HepG2 (cell line): Measurements from ENCODE around the gene PRR5L. TPM values are rescaled to one million over a fixed set of nuclear protein-coding genes. Genes with fewer than 3 reads are reported as not detected.

Experiments
- ATAC-seq: fragments of 200-7000 bp; cut with Tn5 transposase; 3 replicates; pipeline ENCODE4 v1.9.1; 2020; ENCODE audit warnings: mild to moderate bottlenecking, moderate library complexity
- Bru-seq: library from RNA; stranded (reverse); fragments of 400-500 nt; gene quantifications from one replicate; lab custom pipeline; 2021; lab: Mats Ljungman, UMichigan
- BruChase-seq, 2 experiments: library from RNA; stranded (reverse); fragments of 400-500 nt; gene quantifications; one replicate each; lab custom pipeline; 2021; lab: Mats Ljungman, UMichigan
- BruUV-seq: library from RNA; stranded (reverse); fragments of 400-500 nt; replicated peaks from 2 replicates; lab custom pipeline; 2021; lab: Mats Ljungman, UMichigan
- CTCF ChIA-PET: fragments of 300-600 bp; formaldehyde crosslinking; extraction: SDS; loops from one replicate; lab custom pipeline; 2021; ENCODE audit warnings: low total read pairs, inconsistent platforms, low intra/inter-chr PET ratio; lab: Yijun Ruan, JAX
- POLR2A ChIA-PET: fragments of 350-600 bp; sonication (Branson Sonifier 250); formaldehyde crosslinking; loops from one replicate; lab custom pipeline; 2020; ENCODE audit warnings: antibody characterized with exemption, inconsistent platforms; lab: Yijun Ruan, JAX
- DNase-seq: peaks from one replicate; pipeline ENCODE4 v3.0.0-alpha.2; 2015; ENCODE audit warnings: low spot score
- FAIRE-seq: peaks from 3 replicates; lab custom pipeline; 2011; peaks lifted over from hg19 to GRCh38; lab: Jason Lieb, UNC
- H2AFZ ChIP-seq: one replicate; pipeline ENCODE4 v1.6.1; 2011; ENCODE audit warnings: low read length, inconsistent platforms
- H3K27ac ChIP-seq: fragments of 300-600 bp; 3 replicates; pipeline ENCODE4 v1.8.0; 2011; ENCODE audit warnings: mixed run types, mild to moderate bottlenecking, mixed read lengths, low read length, inconsistent platforms; ENCODE audit not compliant: insufficient read depth; ENCODE audit errors: extremely low read length
- H3K27me3 ChIP-seq, 2 experiments: fragments of 200-600 bp in 1 of 2; 2 replicates in 1 of 2; 3 replicates in 1 of 2; pipeline versions ENCODE4 v1.6.0 to v1.8.0; 2011; ENCODE audit warnings: low read length in 2 of 2, mild to moderate bottlenecking in 2 of 2, moderate library complexity in 2 of 2, inconsistent platforms in 1 of 2; ENCODE audit not compliant: insufficient read depth in 2 of 2, control insufficient read depth in 1 of 2
- H3K36me3 ChIP-seq, 2 experiments: fragments of 200-600 bp in 1 of 2; replicated peaks in 1 of 2; 2 replicates in 1 of 2; 3 replicates in 1 of 2; pipeline versions ENCODE4 v1.5.1 to v1.8.0; 2011; ENCODE audit warnings: low read length in 2 of 2, inconsistent platforms in 1 of 2; ENCODE audit not compliant: insufficient read depth in 2 of 2, control insufficient read depth in 1 of 2
- H3K4me1 ChIP-seq: 2 replicates; pipeline ENCODE4 v1.5.1; 2012; ENCODE audit warnings: low read length, inconsistent platforms; ENCODE audit not compliant: insufficient read depth
- H3K4me2 ChIP-seq: 2 replicates; pipeline ENCODE4 v1.6.0; 2011; ENCODE audit warnings: low read depth, low read length, inconsistent platforms
- H3K4me3 ChIP-seq, 3 experiments: fragments of 200-600 bp in 1 of 3; sonication (generic), shearing (Covaris generic) in 1 of 3; replicated peaks in 1 of 3; 2 replicates each; pipeline ENCODE4 v1.5.1; 2011 to 2016; ENCODE audit warnings: low read length in 3 of 3, inconsistent platforms in 2 of 3, low read depth in 2 of 3, mild to moderate bottlenecking in 2 of 3, control low read depth in 1 of 3, mixed read lengths in 1 of 3; ENCODE audit not compliant: insufficient read depth in 1 of 3
- H3K79me2 ChIP-seq: one replicate; pipeline ENCODE4 v1.6.1; 2011; ENCODE audit warnings: low read length, inconsistent platforms; ENCODE audit not compliant: insufficient read depth
- H3K9ac ChIP-seq: 2 replicates; pipeline ENCODE4 v1.6.0; 2011; ENCODE audit warnings: mild to moderate bottlenecking, low read depth, low read length, inconsistent platforms; ENCODE audit not compliant: insufficient read depth
- H3K9me3 ChIP-seq: 2 replicates; pipeline ENCODE4 v1.5.1; 2012; ENCODE audit warnings: mild to moderate bottlenecking, low read length
- H4K20me1 ChIP-seq: 2 replicates; pipeline ENCODE4 v1.6.0; 2011; ENCODE audit warnings: inconsistent platforms, mild to moderate bottlenecking, low read length, moderate library complexity; ENCODE audit not compliant: insufficient read depth
- PLRG1 ChIP-seq: fragments of 450-650 bp; conservative IDR thresholded peaks from 2 replicates; pipeline ENCODE4 v1.6.1; 2016
- SOX13 ChIP-seq, 3 experiments: fragments of 450-650 bp in 1 of 3; sonication (generic) in 1 of 3; formaldehyde crosslinking in 1 of 3; IDR thresholded peaks in 2 of 3; conservative IDR thresholded peaks in 1 of 3; 2 replicates each; pipeline versions ENCODE4 v1.5.0 to v1.6.1; 2016 to 2020; ENCODE audit warnings: antibody characterized with exemption in 1 of 3, mild to moderate bottlenecking in 1 of 3, missing compliant biosample characterization in 1 of 3, missing genetic modification reagents in 1 of 3, moderate library complexity in 1 of 3
- SRY ChIP-seq: sonication (generic); formaldehyde crosslinking; IDR thresholded peaks from 2 replicates; pipeline ENCODE4 v1.8.0; 2022; ENCODE audit warnings: mild to moderate bottlenecking, missing genetic modification reagents
- ZBTB2 ChIP-seq: sonication (generic); formaldehyde crosslinking; IDR thresholded peaks from 2 replicates; pipeline ENCODE4 v1.8.0; 2022; ENCODE audit warnings: low read depth, missing genetic modification reagents
- ZNF639 ChIP-seq: conservative IDR thresholded peaks from 2 replicates; pipeline ENCODE4 v1.6.1; 2018; ENCODE audit warnings: missing genetic modification reagents
- ZNF713 ChIP-seq: sonication (generic); formaldehyde crosslinking; IDR thresholded peaks from 2 replicates; pipeline ENCODE4 v1.4.0; 2020; ENCODE audit warnings: mild to moderate bottlenecking, missing genetic modification reagents
- WGBS: methylation state at CpG from one replicate; pipeline ENCODE4 v1.1.6; 2017; ENCODE audit warnings: low lambda C conversion rate; 5-methylcytosine and 5-hydroxymethylcytosine counted together
- in situ Hi-C: cut with HindIII; loops from 2 replicates; pipeline ENCODE4 v1.10.0; 2017; ENCODE audit warnings: low pct_unique_long_range_greater_than_20kb; ENCODE audit not compliant: extremely low pct_ligation_motif_present
- intact Hi-C: fragments of 100-400 bp; cut with micrococcal nuclease; formaldehyde crosslinking; loops from one replicate; pipeline ENCODE4 v1.10.0; 2022; ENCODE audit not compliant: unreplicated experiment
- long read RNA-seq, 2 experiments: library from RNA in 1 of 2; library from polyadenylated mRNA in 1 of 2; stranded (forward) in 1 of 2; unstranded in 1 of 2; transcript quantifications; one replicate each; pipeline ENCODE4 v2.0.0, GENCODE V29; 2019 to 2022
- polyA minus RNA-seq, 3 experiments: library from RNA; depleted of rRNA, polyadenylated mRNA; stranded (reverse); fragments of >200 nt; gene quantifications; 2 replicates each; pipeline ENCODE4 v1.2.3, GENCODE V29; 2011; ENCODE audit warnings: low replicate concordance in 1 of 3
- polyA plus RNA-seq, 8 experiments: library from polyadenylated mRNA; depleted of rRNA in 3 of 8; stranded (reverse) in 7 of 8; unstranded in 1 of 8; fragments of >200 nt; fragmentation: Illumina TruSeq in 4 of 8; extraction: Trizol in 4 of 8; gene quantifications; 2 replicates each; pipeline versions ENCODE4 v1.2.1 to v1.2.3, GENCODE V29; 2011 to 2016; ENCODE audit warnings: low read depth in 4 of 8, missing spikeins in 1 of 8, mixed read lengths in 1 of 8; ENCODE audit not compliant: insufficient read depth in 1 of 8
- total RNA-seq, 5 experiments: library from RNA; depleted of rRNA; stranded (reverse); fragments of >200 nt; fragmentation: Illumina TruSeq; extraction: Trizol; gene quantifications; 2 replicates each; pipeline ENCODE4 v1.2.3, GENCODE V29; 2016; ENCODE audit warnings: low read depth in 1 of 5
- TF ChIP-seq, protein P1 (sequence below): sonication (generic); formaldehyde crosslinking; IDR thresholded peaks from 2 replicates; pipeline ENCODE4 v1.4.0; 2020; ENCODE audit warnings: mild to moderate bottlenecking, missing genetic modification reagents
- TF ChIP-seq, protein P2 (sequence below): IDR thresholded peaks from 2 replicates; pipeline ENCODE4 v1.4.0; 2020; ENCODE audit warnings: mild to moderate bottlenecking, missing genetic modification reagents

The PRR5L gene, protein sequence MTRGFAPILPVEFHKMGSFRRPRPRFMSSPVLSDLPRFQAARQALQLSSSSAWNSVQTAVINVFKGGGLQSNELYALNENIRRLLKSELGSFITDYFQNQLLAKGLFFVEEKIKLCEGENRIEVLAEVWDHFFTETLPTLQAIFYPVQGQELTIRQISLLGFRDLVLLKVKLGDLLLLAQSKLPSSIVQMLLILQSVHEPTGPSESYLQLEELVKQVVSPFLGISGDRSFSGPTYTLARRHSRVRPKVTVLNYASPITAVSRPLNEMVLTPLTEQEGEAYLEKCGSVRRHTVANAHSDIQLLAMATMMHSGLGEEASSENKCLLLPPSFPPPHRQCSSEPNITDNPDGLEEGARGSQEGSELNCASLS
- total RNA-seq (2016; rRNA removed; fragmentation: Illumina TruSeq; extraction: Trizol): not detected in 2 replicates
- not detected in 2 replicates for total RNA-seq (2016; cell fraction: cytosol; rRNA removed; fragmentation: Illumina TruSeq; extraction: Trizol; ENCODE audit: low read depth)
- total RNA-seq (2016; cell fraction: insoluble cytoplasmic fraction; rRNA removed; fragmentation: Illumina TruSeq; extraction: Trizol): not detected in 2 replicates
- not detected in 2 replicates for total RNA-seq (2016; cell fraction: membrane; rRNA removed; fragmentation: Illumina TruSeq; extraction: Trizol)
- total RNA-seq (2016; cell fraction: nucleus; rRNA removed; fragmentation: Illumina TruSeq; extraction: Trizol): not detected in 2 replicates
- 0.16 TPM in 1 of 2 replicates, not detected in the other for polyA plus RNA-seq (2011; rRNA removed)
- polyA plus RNA-seq (2011; cell fraction: cytosol; rRNA removed): 0.05 and 0.07 TPM in 2 replicates
- 0.54 and 0.64 TPM in 2 replicates for polyA plus RNA-seq (2011; cell fraction: nucleus; rRNA removed)
- not detected in 2 replicates for polyA plus RNA-seq (2012)
- not detected in 2 replicates for polyA plus RNA-seq (2016; cell fraction: cytosol; fragmentation: Illumina TruSeq; extraction: Trizol; ENCODE audit: low read depth)
- polyA plus RNA-seq (2016; cell fraction: insoluble cytoplasmic fraction; fragmentation: Illumina TruSeq; extraction: Trizol; ENCODE audit: low read depth): not detected in 2 replicates
- polyA plus RNA-seq (2016; cell fraction: membrane; fragmentation: Illumina TruSeq; extraction: Trizol; ENCODE audit: low read depth): not detected in 2 replicates
- not detected in 2 replicates for polyA plus RNA-seq (2016; cell fraction: nucleus; fragmentation: Illumina TruSeq; extraction: Trizol; ENCODE audit: insufficient read depth, low read depth)
- 0.40 and 6.6 TPM in 2 replicates for polyA minus RNA-seq (2011; rRNA and poly(A)+ RNA removed; ENCODE audit: low replicate concordance)
- polyA minus RNA-seq (2011; cell fraction: cytosol; rRNA and poly(A)+ RNA removed): not detected in 2 replicates
- polyA minus RNA-seq (2011; cell fraction: nucleus; rRNA and poly(A)+ RNA removed): not detected in 2 replicates
- percentile 13 among the genes with signal in this experiment for Bru-seq, nascent RNA
- BruChase-seq, experiment 1, labeled RNA remaining after a 6-hour chase: percentile 9 among the genes with signal in this experiment
- BruChase-seq, experiment 2, labeled RNA remaining after a 2-hour chase: percentile 14 among the genes with signal in this experiment
- long read RNA-seq, experiment 1: 0 reads
- long read RNA-seq, experiment 2, partial matches to known transcripts: 0 of 1 reads
- long read RNA-seq, experiment 2, other reads (novel, unspliced or antisense): 1 of 1 reads

GRCh38 chr11:36295926-36296325, at the start of gene PRR5L:
Gene PRR5L (plus strand): TSS chr11:36296288. CDS start chr11:36401122, 104,834 bp downstream.
- no peak within 1 kb of the TSS for H2AFZ ChIP-seq
- in situ Hi-C loops: no loop called here
- no peak within 1 kb of the TSS for H3K4me2 ChIP-seq
- no peak within 1 kb of the TSS for H3K9ac ChIP-seq
- 3% methylated on average over 3 of the region's 3 CpGs for WGBS
- H4K20me1 ChIP-seq: no peaks in the 10 kb centered on the region
- ChIA-PET POLR2A (no interaction called here), CTCF (no interaction called here)
- DNase-seq (no peak), FAIRE-seq (no peak), ATAC-seq (no peak)
- BruUV-seq: no TSS peak
- no peaks in the 10 kb centered on the region for H3K9me3 ChIP-seq
- no peaks in the 10 kb centered on the region for H3K4me1 ChIP-seq
- no peaks in the 10 kb centered on the region for H3K79me2 ChIP-seq
- H3K27ac ChIP-seq: no peak within 1 kb of the TSS
- intact Hi-C loops: no loop called here
- no peaks in the 10 kb centered on the region for H3K36me3 ChIP-seq
- no peak within 1 kb of the TSS for H3K4me3 ChIP-seq
- H3K27me3 ChIP-seq: peaks cover 0 to 11% of the 10 kb centered on the region in 2 experiments; a peak in 3 of 5 replicates
- TF ChIP-seq PLRG1: no peak
- TF ChIP-seq ZNF639 (CRISPR knock-in tag): no peak
- TF ChIP-seq, protein P1, sequence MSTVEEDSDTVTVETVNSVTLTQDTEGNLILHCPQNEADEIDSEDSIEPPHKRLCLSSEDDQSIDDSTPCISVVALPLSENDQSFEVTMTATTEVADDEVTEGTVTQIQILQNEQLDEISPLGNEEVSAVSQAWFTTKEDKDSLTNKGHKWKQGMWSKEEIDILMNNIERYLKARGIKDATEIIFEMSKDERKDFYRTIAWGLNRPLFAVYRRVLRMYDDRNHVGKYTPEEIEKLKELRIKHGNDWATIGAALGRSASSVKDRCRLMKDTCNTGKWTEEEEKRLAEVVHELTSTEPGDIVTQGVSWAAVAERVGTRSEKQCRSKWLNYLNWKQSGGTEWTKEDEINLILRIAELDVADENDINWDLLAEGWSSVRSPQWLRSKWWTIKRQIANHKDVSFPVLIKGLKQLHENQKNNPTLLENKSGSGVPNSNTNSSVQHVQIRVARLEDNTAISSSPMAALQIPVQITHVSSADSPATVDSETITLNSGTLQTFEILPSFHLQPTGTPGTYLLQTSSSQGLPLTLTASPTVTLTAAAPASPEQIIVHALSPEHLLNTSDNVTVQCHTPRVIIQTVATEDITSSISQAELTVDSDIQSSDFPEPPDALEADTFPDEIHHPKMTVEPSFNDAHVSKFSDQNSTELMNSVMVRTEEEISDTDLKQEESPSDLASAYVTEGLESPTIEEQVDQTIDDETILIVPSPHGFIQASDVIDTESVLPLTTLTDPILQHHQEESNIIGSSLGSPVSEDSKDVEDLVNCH (CRISPR knock-in tag): no peak
- TF ChIP-seq SRY (CRISPR knock-in tag): no peak
- TF ChIP-seq ZNF713 (CRISPR knock-in tag): no peak
- TF ChIP-seq ZBTB2 (CRISPR knock-in tag): no peak
- no peak for TF ChIP-seq SOX13 (IDR thresholded peaks at IDR 0.05)
- no peak for TF ChIP-seq SOX13 (CRISPR knock-in tag; conservative IDR thresholded peaks at IDR 0.05 in 1 of 2, IDR thresholded peaks at IDR 0.05 in 1 of 2)
- TF ChIP-seq, protein P2, sequence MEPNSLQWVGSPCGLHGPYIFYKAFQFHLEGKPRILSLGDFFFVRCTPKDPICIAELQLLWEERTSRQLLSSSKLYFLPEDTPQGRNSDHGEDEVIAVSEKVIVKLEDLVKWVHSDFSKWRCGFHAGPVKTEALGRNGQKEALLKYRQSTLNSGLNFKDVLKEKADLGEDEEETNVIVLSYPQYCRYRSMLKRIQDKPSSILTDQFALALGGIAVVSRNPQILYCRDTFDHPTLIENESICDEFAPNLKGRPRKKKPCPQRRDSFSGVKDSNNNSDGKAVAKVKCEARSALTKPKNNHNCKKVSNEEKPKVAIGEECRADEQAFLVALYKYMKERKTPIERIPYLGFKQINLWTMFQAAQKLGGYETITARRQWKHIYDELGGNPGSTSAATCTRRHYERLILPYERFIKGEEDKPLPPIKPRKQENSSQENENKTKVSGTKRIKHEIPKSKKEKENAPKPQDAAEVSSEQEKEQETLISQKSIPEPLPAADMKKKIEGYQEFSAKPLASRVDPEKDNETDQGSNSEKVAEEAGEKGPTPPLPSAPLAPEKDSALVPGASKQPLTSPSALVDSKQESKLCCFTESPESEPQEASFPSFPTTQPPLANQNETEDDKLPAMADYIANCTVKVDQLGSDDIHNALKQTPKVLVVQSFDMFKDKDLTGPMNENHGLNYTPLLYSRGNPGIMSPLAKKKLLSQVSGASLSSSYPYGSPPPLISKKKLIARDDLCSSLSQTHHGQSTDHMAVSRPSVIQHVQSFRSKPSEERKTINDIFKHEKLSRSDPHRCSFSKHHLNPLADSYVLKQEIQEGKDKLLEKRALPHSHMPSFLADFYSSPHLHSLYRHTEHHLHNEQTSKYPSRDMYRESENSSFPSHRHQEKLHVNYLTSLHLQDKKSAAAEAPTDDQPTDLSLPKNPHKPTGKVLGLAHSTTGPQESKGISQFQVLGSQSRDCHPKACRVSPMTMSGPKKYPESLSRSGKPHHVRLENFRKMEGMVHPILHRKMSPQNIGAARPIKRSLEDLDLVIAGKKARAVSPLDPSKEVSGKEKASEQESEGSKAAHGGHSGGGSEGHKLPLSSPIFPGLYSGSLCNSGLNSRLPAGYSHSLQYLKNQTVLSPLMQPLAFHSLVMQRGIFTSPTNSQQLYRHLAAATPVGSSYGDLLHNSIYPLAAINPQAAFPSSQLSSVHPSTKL (CRISPR knock-in tag): no peak
